SK-N-SH (cell line): Measurements from ENCODE around the gene HRCT1. TPM values are rescaled to one million over a fixed set of nuclear protein-coding genes. Genes with fewer than 3 reads are reported as not detected.

ENCODE experiments used
- CTCF ChIA-PET: fragments of 300-600, 350-600 bp; formaldehyde crosslinking; extraction: SDS; loops from one replicate; lab custom pipeline; 2021; lab: Yijun Ruan, JAX
- POLR2A ChIA-PET: fragments of 350-600 bp; sonication (Branson Sonifier 250); formaldehyde crosslinking; extraction: SDS; loops from one replicate; lab custom pipeline; 2020; ENCODE audit warnings: antibody characterized with exemption, inconsistent platforms; lab: Yijun Ruan, JAX
- DNase-seq: peaks from one replicate; pipeline ENCODE4 v3.0.0; 2012
- H2AFZ ChIP-seq: fragments of 200-600 bp; sonication (generic); 2 replicates; pipeline ENCODE4 v1.8.1; 2016; ENCODE audit warnings: antibody characterized with exemption, mild to moderate bottlenecking, low read depth
- H3F3A ChIP-seq: fragments of 200-600 bp; sonication (generic); replicated peaks from 2 replicates; pipeline ENCODE3; 2016; ENCODE audit warnings: antibody characterized with exemption, mild to moderate bottlenecking; ENCODE audit not compliant: insufficient read depth
- H3K27ac ChIP-seq, 2 experiments: fragments of 200-500 bp in 1 of 2; fragments of 200-600 bp in 1 of 2; sonication (Bioruptor generic) in 1 of 2; sonication (generic), shearing (Covaris generic) in 1 of 2; 2 replicates each; pipeline versions ENCODE4 v1.5.1 to v1.6.1; 2014 to 2016; ENCODE audit warnings: low read depth in 2 of 2, inconsistent platforms in 1 of 2, low read length in 1 of 2, mild to moderate bottlenecking in 1 of 2, mixed read lengths in 1 of 2
- H3K27me3 ChIP-seq: fragments of 200-600 bp; sonication (generic), shearing (Covaris generic); 2 replicates; pipeline ENCODE4 v1.6.1; 2016; ENCODE audit warnings: mixed run types; ENCODE audit not compliant: insufficient read depth
- H3K36me3 ChIP-seq, 2 experiments: fragments of 200-500 bp in 1 of 2; fragments of 200-600 bp in 1 of 2; sonication (Bioruptor generic) in 1 of 2; sonication (generic) in 1 of 2; replicated peaks in 1 of 2; 2 replicates each; pipeline versions ENCODE3 to v1.5.1; 2014 to 2016; ENCODE audit warnings: low read length in 1 of 2, mild to moderate bottlenecking in 1 of 2; ENCODE audit not compliant: insufficient read depth in 2 of 2, control insufficient read depth in 1 of 2
- H3K4me1 ChIP-seq, 2 experiments: fragments of 200-500 bp in 1 of 2; fragments of 200-600 bp in 1 of 2; sonication (Bioruptor generic) in 1 of 2; sonication (generic), shearing (Covaris generic) in 1 of 2; 2 replicates each; pipeline versions ENCODE4 v1.5.1 to v1.6.1; 2014 to 2016; ENCODE audit warnings: low read depth in 1 of 2, low read length in 1 of 2, mixed run types in 1 of 2; ENCODE audit not compliant: insufficient read depth in 2 of 2, control insufficient read depth in 1 of 2
- H3K4me2 ChIP-seq: fragments of 200-600 bp; sonication (generic), shearing (Covaris generic); 2 replicates; pipeline ENCODE4 v1.6.1; 2017; ENCODE audit warnings: mixed run types
- H3K4me3 ChIP-seq, 2 experiments: fragments of 200-500 bp in 1 of 2; fragments of 200-600 bp in 1 of 2; sonication (Bioruptor generic) in 1 of 2; sonication (generic), shearing (Covaris generic) in 1 of 2; 2 replicates each; pipeline versions ENCODE4 v1.5.1 to v1.8.1; 2014 to 2016; ENCODE audit warnings: low read depth in 2 of 2, inconsistent platforms in 1 of 2, low read length in 1 of 2, mild to moderate bottlenecking in 1 of 2, mixed read lengths in 1 of 2, moderate library complexity in 1 of 2
- H3K79me2 ChIP-seq: fragments of 200-600 bp; sonication (generic); 2 replicates; pipeline ENCODE4 v1.8.1; 2017; ENCODE audit warnings: mild to moderate bottlenecking; ENCODE audit not compliant: insufficient read depth
- H3K9ac ChIP-seq: fragments of 200-600 bp; sonication (generic); 2 replicates; pipeline ENCODE4 v1.6.1; 2017; ENCODE audit warnings: mixed run types
- H3K9me2 ChIP-seq: fragments of 200-600 bp; sonication (generic); 2 replicates; pipeline ENCODE4 v1.6.1; 2017; ENCODE audit warnings: mixed run types
- H3K9me3 ChIP-seq: fragments of 200-600 bp; sonication (generic); 2 replicates; pipeline ENCODE4 v1.6.1; 2017; ENCODE audit warnings: mixed run types, mild to moderate bottlenecking, moderate library complexity
- H4K20me1 ChIP-seq: fragments of 200-600 bp; sonication (generic); 2 replicates; pipeline ENCODE4 v1.6.1; 2017; ENCODE audit warnings: mild to moderate bottlenecking, mixed run types; ENCODE audit not compliant: insufficient read depth
- CHD2 ChIP-seq: fragments of 150-350 bp; IDR thresholded peaks from 2 replicates; pipeline ENCODE4 v1.6.1; 2018; ENCODE audit warnings: low read length; ENCODE audit not compliant: partially characterized antibody
- CTCF ChIP-seq: fragments of 200-600 bp; sonication (generic); IDR thresholded peaks from 2 replicates; pipeline ENCODE4 v1.6.1; 2017; ENCODE audit warnings: antibody characterized with exemption, mild to moderate bottlenecking, moderate library complexity
- ELF1 ChIP-seq: IDR thresholded peaks from 2 replicates; pipeline ENCODE4 v1.4.0; 2012
- EZH2phosphoT487 ChIP-seq: fragments of 200-600 bp; sonication (generic); IDR thresholded peaks from 2 replicates; pipeline ENCODE4 v1.6.1; 2017; ENCODE audit warnings: low read depth, mixed run types, mild to moderate bottlenecking, antibody characterized with exemption, moderate library complexity, borderline replicate concordance
- FOXM1 ChIP-seq: IDR thresholded peaks from 2 replicates; pipeline ENCODE4 v1.4.0; 2012; ENCODE audit warnings: low read depth, mild to moderate bottlenecking
- IRF3 ChIP-seq: fragments of 150-350 bp; IDR thresholded peaks from 2 replicates; pipeline ENCODE4 v1.6.1; 2016; ENCODE audit warnings: mild to moderate bottlenecking, low read depth, low read length
- MAX ChIP-seq: IDR thresholded peaks from 2 replicates; pipeline ENCODE4 v1.4.0; 2012; ENCODE audit warnings: low read depth
- MEF2A ChIP-seq: IDR thresholded peaks from 2 replicates; pipeline ENCODE4 v1.4.0; 2012; ENCODE audit warnings: low read depth, borderline replicate concordance
- NFIC ChIP-seq: IDR thresholded peaks from 2 replicates; pipeline ENCODE4 v1.4.0; 2012; ENCODE audit warnings: borderline replicate concordance
- POLR2AphosphoS5 ChIP-seq: IDR thresholded peaks from 2 replicates; pipeline ENCODE4 v1.6.1; 2012; ENCODE audit warnings: low read depth, low read length
- RXRA ChIP-seq: IDR thresholded peaks from 2 replicates; pipeline ENCODE4 v1.4.0; 2012; ENCODE audit warnings: low read depth, mild to moderate bottlenecking, borderline replicate concordance
- SIN3A ChIP-seq: IDR thresholded peaks from 2 replicates; pipeline ENCODE4 v1.6.1; 2012; ENCODE audit warnings: low read depth, mild to moderate bottlenecking, low read length, moderate library complexity, borderline replicate concordance
- SMC3 ChIP-seq: IDR thresholded peaks from 2 replicates; pipeline ENCODE4 v1.6.1; 2012; ENCODE audit warnings: low read depth, low read length, improper control_type of control experiment
- TAF1 ChIP-seq: IDR thresholded peaks from 2 replicates; pipeline ENCODE4 v1.6.1; 2012; ENCODE audit warnings: low read depth, mild to moderate bottlenecking, low read length, moderate library complexity, borderline replicate concordance
- TCF12 ChIP-seq: IDR thresholded peaks from 2 replicates; pipeline ENCODE4 v1.4.0; 2012
- TEAD4 ChIP-seq: IDR thresholded peaks from 2 replicates; pipeline ENCODE4 v1.4.0; 2012; ENCODE audit warnings: mild to moderate bottlenecking, borderline replicate concordance; ENCODE audit not compliant: insufficient read depth
- USF1 ChIP-seq: IDR thresholded peaks from 2 replicates; pipeline ENCODE4 v1.4.0; 2012; ENCODE audit warnings: low read depth, borderline replicate concordance
- USF2 ChIP-seq: fragments of 150-350 bp; IDR thresholded peaks from 2 replicates; pipeline ENCODE4 v1.6.1; 2017; ENCODE audit warnings: antibody characterized with exemption, low read length, low read depth, borderline replicate concordance
- WGBS: methylation state at CpG from one replicate; pipeline ENCODE4 v1.1.6; 2017; ENCODE audit warnings: low lambda C conversion rate; 5-methylcytosine and 5-hydroxymethylcytosine counted together
- polyA plus RNA-seq, 3 experiments: library from polyadenylated mRNA; depleted of rRNA; stranded (reverse); fragments of >200 nt; gene quantifications; 2 replicates each; pipeline ENCODE4 v1.2.3, GENCODE V29; 2012

HRCT1 gene
- polyA plus RNA-seq, 1 of the 3 experiments (the other 2 are of a cell fraction): 3.0 TPM

- no peak for TF ChIP-seq IRF3
- no peak for TF ChIP-seq TCF12
- no peak for TF ChIP-seq MAX
Measured at GRCh38 chr9:35898337-35898736, 7.7 kb upstream of the HRCT1 start (continued).

- ChIA-PET CTCF (interaction anchor here (0.6 to 2.9 kb wide), 6 partner anchors 47 to 430 kb away, joined by 3 to 19 read pairs (median 6); no protein-coding TSS in a partner anchor), POLR2A (no interaction called here)
- Histone ChIP-seq H3K27ac (no peak overlapping the region), H3K27me3 (no peaks in the 10 kb centered on the region), H3K9me2 (no peaks in the 10 kb centered on the region), H3K4me1 (no peaks in the 10 kb centered on the region), H3K9me3 (no peaks in the 10 kb centered on the region), H2AFZ (no peak overlapping the region), H3K36me3 (no peaks in the 10 kb centered on the region)
- TF ChIP-seq TEAD4 (no peak), MEF2A (no peak), ELF1 (no peak), USF2 (no peak), NFIC (no peak), EZH2phosphoT487 (no peak), USF1 (no peak), TAF1 (no peak), POLR2AphosphoS5 (no peak), RXRA (no peak)
- TF ChIP-seq, all 33 proteins: peak for 0
- peaks cover 7% of the 10 kb centered on the region for H3F3A ChIP-seq
- no peak overlapping the region for H3K9ac ChIP-seq
- no peak overlapping the region for H3K4me3 ChIP-seq
- H3K79me2 ChIP-seq: no peaks in the 10 kb centered on the region
- no peak for DNase-seq
- H4K20me1 ChIP-seq: no peaks in the 10 kb centered on the region
- WGBS: 63% methylated on average over 2 of the region's 2 CpGs
- H3K4me2 ChIP-seq: no peak overlapping the region
Measured at GRCh38 chr9:35899021-35899420, 7.0 kb upstream of the HRCT1 start.

GRCh38 chr9:35903049-35903448 lies 3.0 kb upstream of the HRCT1 start:
- Histone ChIP-seq H4K20me1 (no peaks in the 10 kb centered on the region), H3K9ac (no peak overlapping the region), H3K9me2 (no peaks in the 10 kb centered on the region), H3K36me3 (no peaks in the 10 kb centered on the region), H3F3A (peaks cover 26% of the 10 kb centered on the region), H3K4me1 (peaks cover 30% of the 10 kb centered on the region in 2 experiments; a peak in 3 of 4 replicates), H3K4me2 (no peak overlapping the region), H3K79me2 (no peaks in the 10 kb centered on the region), H3K4me3 (peak overlapping the region in 1 of 2 experiments; percentile 3; a peak in 1 of 4 replicates), H3K9me3 (no peaks in the 10 kb centered on the region), H3K27ac (no peak overlapping the region), H3K27me3 (no peaks in the 10 kb centered on the region), H2AFZ (no peak overlapping the region)
- 33% methylated on average over 3 of the region's 3 CpGs for WGBS
- POLR2A ChIA-PET: no interaction called here
- DNase-seq: peak; percentile 72
- CTCF ChIA-PET: interaction anchor here (0.6 to 7.0 kb wide), 36 partner anchors 8 to 264 kb away, joined by 3 to 94 read pairs (median 4); no protein-coding TSS in a partner anchor
- TF ChIP-seq CTCF (peak; percentile 81), USF1 (no peak), SIN3A (no peak), FOXM1 (no peak), ELF1 (no peak), NFIC (no peak), SMC3 (peak; percentile 69), USF2 (no peak), MAX (no peak), CHD2 (no peak)
